GM12891 (cell line): ENCODE measurements around the gene PHLPP1.

Source experiments
- PAX5 ChIP-seq: IDR thresholded peaks from 2 replicates; pipeline ENCODE4 v1.6.1; 2011; ENCODE audit warnings: low read length, moderate library complexity, mild to moderate bottlenecking; ENCODE audit not compliant: insufficient read depth, severe bottlenecking
- POLR2A ChIP-seq: IDR thresholded peaks from 2 replicates; pipeline ENCODE4 v1.6.1; 2011; ENCODE audit warnings: low read depth, low read length, control low read depth
- POLR2AphosphoS5 ChIP-seq: IDR thresholded peaks from 2 replicates; pipeline ENCODE4 v1.6.1; 2011; ENCODE audit warnings: low read depth, low read length, control low read depth
- POU2F2 ChIP-seq: IDR thresholded peaks from 2 replicates; pipeline ENCODE4 v1.6.1; 2011; ENCODE audit warnings: low read depth, mild to moderate bottlenecking, control low read depth, low read length, moderate library complexity
- SPI1 ChIP-seq: IDR thresholded peaks from 2 replicates; pipeline ENCODE4 v1.6.1; 2011; ENCODE audit warnings: low read depth, low read length, control low read depth
- TAF1 ChIP-seq: IDR thresholded peaks from 2 replicates; pipeline ENCODE4 v1.6.1; 2011; ENCODE audit warnings: low read depth, low read length, control low read depth

GRCh38 chr18:62982600-62983251 lies 267.4 kb downstream of the PHLPP1 start:
- no peak for TF ChIP-seq POLR2AphosphoS5
- no peak for TF ChIP-seq PAX5
- no peak for TF ChIP-seq POLR2A
- no peak for TF ChIP-seq POU2F2
- TF ChIP-seq TAF1 = no peak
- TF ChIP-seq SPI1 = no peak
